ENCODE results near the gene ATP11A.
"Not testable (repeated sequence)": the region's sequence is repeated elsewhere in the genome, so short reads cannot be mapped to it uniquely, and the experiment has no call there.

The ATP11A gene

DNA sequence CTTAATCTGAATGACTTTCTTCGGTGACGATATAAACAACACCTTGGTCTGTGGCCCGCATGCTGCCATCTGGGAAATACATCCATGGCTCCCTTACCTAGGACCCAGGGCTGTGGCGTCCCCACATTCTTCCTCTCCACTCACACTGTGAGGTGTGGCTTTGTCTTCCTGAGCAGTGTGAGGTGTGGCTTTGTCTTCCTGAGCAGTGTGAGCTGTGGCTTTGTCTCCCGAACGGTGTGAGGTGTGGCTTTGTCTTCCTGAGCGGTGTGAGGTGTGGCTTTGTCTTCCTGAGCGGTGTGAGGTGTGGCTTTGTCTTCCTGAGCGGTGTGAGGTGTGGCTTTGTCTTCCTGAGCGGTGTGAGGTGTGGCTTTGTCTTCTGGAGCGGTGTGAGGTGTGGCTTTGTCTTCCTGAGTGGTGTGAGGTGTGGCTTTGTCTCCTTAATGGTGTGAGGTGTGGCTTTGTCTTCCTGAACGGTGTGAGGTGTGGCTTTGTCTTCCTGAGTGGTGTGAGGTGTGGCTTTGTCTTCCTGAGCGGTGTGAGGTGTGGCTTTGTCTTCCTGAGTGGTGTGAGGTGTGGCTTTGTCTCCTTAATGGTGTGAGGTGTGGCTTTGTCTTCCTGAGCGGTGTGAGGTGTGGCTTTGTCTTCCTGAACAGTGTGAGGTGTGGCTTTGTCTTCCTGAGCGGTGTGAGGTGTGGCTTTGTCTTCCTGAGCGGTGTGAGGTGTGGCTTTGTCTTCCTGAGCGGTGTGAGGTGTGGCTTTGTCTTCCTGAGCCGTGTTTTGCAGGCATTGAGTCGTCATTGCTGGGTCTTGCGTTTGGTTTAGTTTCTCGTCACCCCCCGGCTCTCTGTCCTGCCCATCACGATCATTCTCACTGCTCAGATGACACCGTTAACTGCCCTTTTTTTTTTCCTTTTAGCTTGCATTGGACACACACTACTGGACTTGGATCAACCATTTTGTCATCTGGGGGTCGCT lies 183.1 kb downstream of the ATP11A start:
- DNase-seq, H3K9me3 Mint-ChIP-seq, H3K27me3 Mint-ChIP-seq: not testable (repeated sequence)
- Mint-ChIP-seq H3K36me3 (peaks cover 32 to 40% of the 10 kb centered on the region in 2 donors), H3K27ac (peak overlapping the region; percentile 94), H3K4me1 (peaks cover 25 to 50% of the 10 kb centered on the region in 2 donors), H3K4me3 (peak overlapping the region; percentile 79)
- ATAC-seq (replicated peaks): peak; percentile 52 to 54

DNA sequence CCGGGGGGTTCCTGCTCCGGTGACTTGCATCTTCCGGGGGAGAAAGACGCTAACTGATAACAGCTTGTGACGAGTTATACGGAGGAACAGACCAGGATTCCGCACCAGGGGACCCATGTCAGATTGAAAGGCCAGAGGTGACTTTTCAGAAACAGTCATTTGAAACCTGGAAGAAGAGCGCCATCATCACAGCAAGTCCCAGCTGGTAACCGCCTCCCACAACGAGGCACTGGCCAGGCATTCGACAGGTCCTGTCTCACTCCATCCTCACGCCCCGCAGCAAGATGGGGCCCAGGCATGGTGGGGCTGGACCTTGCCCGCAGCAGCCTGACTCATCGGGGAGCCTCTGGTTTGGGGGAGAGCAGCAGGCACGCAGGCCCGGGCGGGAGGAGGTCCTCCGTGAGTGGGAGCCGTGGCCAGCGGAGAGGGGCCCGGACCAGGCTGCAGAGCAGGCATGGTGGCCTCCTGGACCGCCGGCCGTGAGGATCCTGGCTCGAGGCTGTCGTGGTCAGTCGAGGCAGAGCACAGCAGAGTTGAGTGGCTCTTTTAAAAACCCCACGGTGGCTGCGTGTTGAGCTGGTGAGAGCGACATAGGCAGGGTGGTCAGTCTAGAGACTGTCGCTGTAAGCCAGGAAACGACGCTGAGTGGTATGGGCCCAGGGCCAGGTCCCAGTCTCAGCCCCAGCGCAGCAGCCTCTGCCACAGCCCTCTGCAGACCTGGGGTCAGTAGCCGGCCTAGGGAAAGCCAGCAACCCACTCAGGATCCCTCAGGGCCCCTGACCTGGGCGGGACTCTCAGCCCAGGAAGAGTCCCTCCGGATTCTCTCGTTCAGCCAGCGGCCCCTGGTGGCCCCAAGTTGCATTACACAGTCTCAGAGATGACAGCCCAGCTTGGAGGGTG lies 184.3 kb downstream of the ATP11A start:
- H3K27me3 Mint-ChIP-seq: no peaks in the 10 kb centered on the region
- peak overlapping the region; percentile 94 for H3K27ac Mint-ChIP-seq
- DNase-seq (peak; percentile 71), ATAC-seq (replicated peaks) (peak; percentile 88)
- H3K36me3 Mint-ChIP-seq: peaks cover 26 to 40% of the 10 kb centered on the region in 2 donors
- H3K4me3 Mint-ChIP-seq: peak overlapping the region; percentile 79
- peaks cover 25 to 50% of the 10 kb centered on the region in 2 donors for H3K4me1 Mint-ChIP-seq
- H3K9me3 Mint-ChIP-seq: no peaks in the 10 kb centered on the region

DNA sequence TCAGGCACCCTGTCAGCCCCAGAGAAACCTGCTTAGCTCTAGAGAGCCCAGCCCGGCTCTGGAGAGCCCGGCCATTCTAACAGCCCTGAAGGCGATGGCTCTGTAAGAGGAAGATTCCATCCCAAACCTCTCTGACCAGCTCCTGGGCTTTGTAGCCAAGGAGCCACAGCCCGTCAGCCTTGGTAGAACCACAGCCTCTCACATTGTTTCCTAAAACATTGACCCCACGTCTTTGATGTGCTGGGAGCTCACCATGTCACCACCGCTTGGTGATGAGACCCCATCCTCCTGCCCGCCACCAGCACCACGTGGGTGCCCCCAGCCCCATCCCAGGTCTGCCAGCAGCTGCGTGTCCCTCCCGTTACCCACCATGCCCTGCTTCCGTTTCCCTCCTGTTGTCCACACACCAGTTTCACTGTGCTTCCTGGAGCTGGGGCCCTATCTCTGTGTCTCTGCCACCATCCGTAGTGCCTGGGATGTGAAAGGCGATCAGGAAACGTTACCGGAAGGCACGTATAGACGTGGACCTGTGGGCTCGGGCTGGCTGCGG lies 185.0 kb downstream of the ATP11A start:
- Mint-ChIP-seq H3K27ac (no peak overlapping the region), H3K4me3 (peak overlapping the region in 1 of 2 donors; percentile 14), H3K4me1 (peaks cover 23 to 43% of the 10 kb centered on the region in 2 donors), H3K36me3 (peaks cover 23 to 38% of the 10 kb centered on the region in 2 donors), H3K9me3 (no peaks in the 10 kb centered on the region), H3K27me3 (no peaks in the 10 kb centered on the region)
- no peak for ATAC-seq (replicated peaks)
- no peak for DNase-seq

DNA sequence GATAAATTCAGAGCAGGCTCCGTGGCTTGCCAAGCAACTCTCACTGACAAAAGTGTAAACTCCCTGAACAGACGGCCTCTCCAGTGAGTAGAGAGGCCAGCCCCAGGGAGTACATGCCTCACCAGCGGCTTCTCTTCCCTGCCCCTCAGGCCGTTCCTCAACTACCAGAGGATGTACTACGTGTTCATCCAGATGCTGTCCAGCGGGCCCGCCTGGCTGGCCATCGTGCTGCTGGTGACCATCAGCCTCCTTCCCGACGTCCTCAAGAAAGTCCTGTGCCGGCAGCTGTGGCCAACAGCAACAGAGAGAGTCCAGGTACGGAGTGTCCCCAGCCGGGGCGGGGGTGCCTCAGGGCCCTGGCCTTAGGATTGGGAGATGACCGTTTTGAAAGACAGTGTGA lies 185.8 kb downstream of the ATP11A start:
- ATAC-seq (replicated peaks) (no peak), DNase-seq (no peak)
- Mint-ChIP-seq H3K9me3 (no peaks in the 10 kb centered on the region), H3K4me1 (peaks cover 22 to 41% of the 10 kb centered on the region in 2 donors), H3K36me3 (peaks cover 28 to 45% of the 10 kb centered on the region in 2 donors), H3K27ac (peak overlapping the region; percentile 25), H3K27me3 (no peaks in the 10 kb centered on the region), H3K4me3 (no peak overlapping the region)

DNA sequence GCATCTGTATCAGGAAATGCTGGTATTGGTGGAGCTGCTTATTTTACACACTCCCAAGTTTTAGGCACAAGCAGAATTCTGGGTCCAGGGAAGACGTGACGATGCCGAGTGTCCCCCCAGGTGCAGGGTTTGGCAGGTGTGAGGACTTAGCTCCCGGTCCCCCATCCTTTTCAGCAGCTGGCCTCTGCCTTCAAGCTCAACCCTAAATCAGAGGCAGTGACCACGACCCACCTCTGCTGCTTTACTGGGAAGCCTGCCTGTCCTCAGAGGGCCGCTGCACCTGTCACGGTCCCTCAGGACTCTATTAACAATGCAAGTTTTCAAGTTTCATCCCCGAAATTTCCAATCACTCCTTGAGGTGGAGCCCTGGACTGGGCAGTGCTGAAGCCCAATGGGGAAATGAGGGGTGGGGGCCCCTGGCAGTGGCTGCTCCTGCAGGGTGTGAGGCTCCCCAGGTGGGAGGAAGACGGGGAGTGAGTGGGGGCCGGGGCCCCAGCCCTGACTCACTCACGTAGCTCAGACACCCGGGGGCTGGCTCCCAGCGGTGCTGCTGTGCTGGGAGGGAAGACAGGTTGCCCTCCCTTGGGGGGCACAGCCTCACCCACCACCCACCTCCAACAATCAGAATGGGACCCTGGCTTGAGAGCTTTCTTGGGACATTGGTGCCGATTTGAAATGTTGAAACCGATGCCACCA lies 186.6 kb downstream of the ATP11A start:
- Mint-ChIP-seq H3K4me3 (no peak overlapping the region), H3K27ac (no peak overlapping the region), H3K36me3 (peaks cover 26 to 46% of the 10 kb centered on the region in 2 donors), H3K9me3 (no peaks in the 10 kb centered on the region), H3K4me1 (peaks cover 22 to 33% of the 10 kb centered on the region in 2 donors), H3K27me3 (no peaks in the 10 kb centered on the region)
- DNase-seq (no peak), ATAC-seq (replicated peaks) (no peak)

DNA sequence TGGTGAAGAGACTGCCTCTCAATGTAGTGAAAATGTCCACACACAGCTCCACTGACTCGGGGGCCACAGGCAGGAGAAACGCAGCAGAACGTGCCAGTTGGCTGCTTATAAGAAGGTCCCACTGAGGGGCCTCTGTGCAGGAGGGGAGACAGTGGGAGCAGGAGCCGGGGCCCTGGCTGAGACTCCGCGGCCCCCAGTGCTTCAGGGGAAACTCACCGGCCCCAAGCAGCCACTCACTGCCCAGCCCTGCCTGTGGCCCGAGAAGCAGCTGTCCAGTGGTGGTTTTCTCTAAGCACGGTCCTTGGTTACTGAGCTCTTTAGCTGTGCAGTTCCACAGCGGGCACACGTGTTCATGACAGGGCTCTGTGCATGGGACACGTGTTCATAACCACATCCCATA lies 187.2 kb downstream of the ATP11A start:
- Mint-ChIP-seq H3K4me1 (peaks cover 22 to 33% of the 10 kb centered on the region in 2 donors), H3K36me3 (peaks cover 27 to 50% of the 10 kb centered on the region in 2 donors), H3K27ac (no peak overlapping the region), H3K9me3 (no peaks in the 10 kb centered on the region), H3K27me3 (no peaks in the 10 kb centered on the region), H3K4me3 (no peak overlapping the region)
- DNase-seq (no peak), ATAC-seq (replicated peaks) (no peak)

DNA sequence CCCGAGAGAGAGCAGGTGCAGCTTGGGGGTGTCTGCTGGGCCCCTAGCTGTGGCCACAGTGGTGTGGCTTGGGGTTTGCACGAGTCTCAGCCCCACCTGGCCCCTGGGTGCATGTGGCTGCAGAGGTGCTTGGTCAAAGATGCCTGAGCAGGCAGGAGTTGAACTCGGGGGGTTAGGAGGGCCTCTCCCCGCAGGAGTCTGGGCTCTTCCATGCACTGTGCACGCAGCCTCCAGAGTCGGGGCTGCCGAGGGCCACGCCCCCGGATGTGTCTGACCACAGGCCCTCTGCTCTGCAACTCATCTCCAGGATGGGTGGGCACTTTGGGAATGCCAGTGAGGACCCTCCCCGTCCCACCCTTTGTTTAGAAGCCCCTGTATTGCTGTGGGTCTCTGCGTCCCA lies 187.7 kb downstream of the ATP11A start:
- ATAC-seq (replicated peaks) (no peak), DNase-seq (no peak)
- H3K4me3 Mint-ChIP-seq: no peak overlapping the region
- H3K27me3 Mint-ChIP-seq: no peaks in the 10 kb centered on the region
- H3K4me1 Mint-ChIP-seq: peaks cover 21 to 30% of the 10 kb centered on the region in 2 donors
- peaks cover 32 to 55% of the 10 kb centered on the region in 2 donors for H3K36me3 Mint-ChIP-seq
- no peaks in the 10 kb centered on the region for H3K9me3 Mint-ChIP-seq
- no peak overlapping the region for H3K27ac Mint-ChIP-seq

DNA sequence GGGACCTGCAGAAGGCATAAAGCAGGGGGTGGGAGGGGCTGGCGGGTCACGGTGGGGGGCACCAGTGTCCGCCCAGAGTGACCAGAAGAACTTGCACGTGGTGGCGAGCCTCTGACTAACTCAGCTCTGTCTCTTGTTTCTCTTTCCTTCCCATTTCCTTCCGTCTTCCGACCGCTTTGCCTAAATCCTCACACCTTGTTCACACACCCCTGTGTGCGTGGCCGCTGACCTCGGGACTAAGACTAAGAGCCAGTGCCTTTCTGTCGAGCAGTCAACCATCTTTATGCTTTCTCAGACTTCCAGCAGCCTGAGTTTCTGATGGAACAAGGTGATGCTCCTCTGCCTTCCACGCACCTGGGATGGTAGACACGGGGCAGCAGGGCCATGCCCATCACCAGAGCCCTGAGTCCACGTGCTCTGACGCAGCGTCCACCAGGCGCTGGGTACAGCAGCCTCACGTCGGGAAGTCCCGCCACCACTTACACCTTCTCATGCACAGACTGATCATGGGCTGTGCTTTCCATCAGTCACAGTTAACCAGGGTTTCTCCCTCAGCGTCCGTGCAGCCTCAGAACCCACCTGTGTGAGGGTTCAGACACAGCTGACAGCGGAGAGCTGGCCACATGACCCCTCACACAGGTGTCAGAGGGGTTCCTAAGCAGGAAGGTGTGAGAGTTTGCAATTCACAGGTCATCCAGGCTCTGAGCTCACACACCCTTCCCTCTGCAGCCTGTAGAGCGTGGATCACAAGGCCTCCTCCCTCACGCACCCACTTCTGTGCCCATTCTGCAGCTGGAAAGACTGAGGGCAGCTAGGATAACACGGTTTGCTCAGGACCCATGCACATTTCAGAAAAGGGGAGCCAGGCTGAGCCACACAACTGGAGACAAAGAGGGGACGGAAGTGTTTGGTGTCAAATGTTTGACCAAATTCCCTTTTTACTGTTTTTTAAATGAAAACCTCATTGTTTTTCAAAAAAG lies 188.4 kb downstream of the ATP11A start:
- H3K9me3 Mint-ChIP-seq: no peaks in the 10 kb centered on the region
- peaks cover 14 to 23% of the 10 kb centered on the region in 2 donors for H3K4me1 Mint-ChIP-seq
- no peak for DNase-seq
- H3K27me3 Mint-ChIP-seq: no peaks in the 10 kb centered on the region
- H3K4me3 Mint-ChIP-seq: no peak overlapping the region
- H3K27ac Mint-ChIP-seq: no peak overlapping the region
- ATAC-seq (replicated peaks): no peak
- H3K36me3 Mint-ChIP-seq: peaks cover 36 to 62% of the 10 kb centered on the region in 2 donors

DNA sequence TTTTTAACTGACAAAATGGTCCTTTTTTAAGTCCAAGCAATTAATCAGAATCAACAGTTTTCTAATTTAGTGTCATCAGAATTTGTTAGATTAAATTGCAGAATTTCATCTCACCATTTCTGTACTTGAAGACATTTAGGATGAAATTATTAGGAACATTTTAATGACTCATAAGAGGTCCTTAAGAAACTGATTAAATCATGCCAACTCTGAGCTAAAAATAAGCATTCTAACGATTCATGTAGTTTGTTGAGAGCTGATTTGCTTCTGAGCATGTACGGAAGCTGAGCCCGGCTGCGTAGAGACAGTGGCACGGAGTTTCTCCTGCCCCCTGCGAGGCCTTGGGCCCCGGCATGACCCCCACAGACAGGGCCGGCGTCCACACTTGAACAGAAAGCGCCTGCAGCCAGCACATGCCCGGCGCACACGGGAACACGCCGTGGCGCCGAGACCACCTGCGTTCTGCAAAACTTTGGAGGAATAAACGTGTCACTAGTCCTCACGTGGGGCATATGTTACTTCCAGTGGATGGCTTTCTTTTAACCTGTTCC lies 189.5 kb downstream of the ATP11A start:
- ATAC-seq (replicated peaks) (no peak), DNase-seq (no peak)
- Mint-ChIP-seq H3K36me3 (peaks cover 36 to 64% of the 10 kb centered on the region in 2 donors), H3K4me3 (no peak overlapping the region), H3K27me3 (no peaks in the 10 kb centered on the region), H3K27ac (no peak overlapping the region), H3K4me1 (peaks cover 6 to 12% of the 10 kb centered on the region in 2 donors), H3K9me3 (no peaks in the 10 kb centered on the region)

DNA sequence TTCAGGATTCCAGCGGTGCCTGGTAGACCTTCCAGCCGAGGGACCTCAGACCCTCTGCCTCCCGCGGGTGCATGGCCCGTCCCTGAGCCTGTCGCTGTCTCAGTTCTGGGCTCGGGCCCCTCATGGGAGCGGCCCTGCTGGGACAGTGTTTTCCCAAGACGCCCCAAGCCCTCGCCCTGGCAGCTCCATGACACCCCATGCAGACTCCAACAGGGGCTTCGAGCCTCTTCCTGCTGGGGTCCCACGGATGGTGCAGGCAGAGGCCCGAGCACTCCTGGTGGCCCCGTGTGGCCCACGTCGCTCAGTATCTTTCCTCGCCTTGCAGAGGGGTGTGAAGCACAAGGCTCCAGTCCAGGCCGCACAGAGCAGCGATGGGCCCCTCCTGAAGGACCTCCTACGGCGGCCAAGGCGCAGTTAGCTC lies 190.4 kb downstream of the ATP11A start:
- peaks cover 35 to 66% of the 10 kb centered on the region in 2 donors for H3K36me3 Mint-ChIP-seq
- no peaks in the 10 kb centered on the region for H3K9me3 Mint-ChIP-seq

DNA sequence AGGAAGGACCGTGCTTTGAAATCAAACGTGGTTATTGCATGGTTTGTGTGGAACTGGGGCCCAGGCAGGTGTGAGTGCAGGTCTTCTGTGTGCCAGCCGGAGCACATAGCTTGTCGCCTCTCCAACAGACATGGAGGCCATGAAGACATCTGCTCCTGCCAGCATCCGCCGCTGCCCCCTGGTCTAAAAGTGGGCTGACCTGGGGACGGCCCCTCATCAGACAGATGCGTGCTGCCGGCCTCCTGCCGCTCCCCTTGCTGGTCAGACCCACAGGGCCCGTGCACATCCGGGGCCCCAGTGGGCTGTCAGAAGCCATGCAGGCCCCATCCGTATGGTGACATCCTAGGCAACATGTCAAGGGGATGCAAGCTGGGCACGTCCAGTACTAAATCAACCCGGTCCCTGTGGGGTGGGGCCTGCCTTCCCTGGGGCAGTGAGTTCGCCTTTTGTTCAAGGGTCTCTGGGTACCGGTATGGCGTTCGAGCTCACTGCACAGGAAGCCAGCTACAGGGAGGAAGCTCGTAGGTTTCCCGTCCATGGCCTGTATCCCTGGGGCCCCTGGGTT lies 191.2 kb downstream of the ATP11A start:
- Mint-ChIP-seq H3K4me1 (peaks cover 0 to 9% of the 10 kb centered on the region in 2 donors), H3K9me3 (no peaks in the 10 kb centered on the region), H3K36me3 (peaks cover 29 to 62% of the 10 kb centered on the region in 2 donors), H3K4me3 (no peak overlapping the region), H3K27me3 (no peaks in the 10 kb centered on the region), H3K27ac (no peak overlapping the region)
- ATAC-seq (replicated peaks) (no peak), DNase-seq (no peak)

More for the DNA sequence above, 190.4 kb downstream of the ATP11A start:
- Mint-ChIP-seq H3K4me1 (peaks cover 2 to 5% of the 10 kb centered on the region in 2 donors), H3K27ac (no peak overlapping the region), H3K4me3 (no peak overlapping the region), H3K27me3 (no peaks in the 10 kb centered on the region)
- ATAC-seq (replicated peaks) (no peak), DNase-seq (no peak)
